Renal cortex interstitium (tissue), 11 donors: Measurements from ENCODE around the gene DTX3. TPM values are rescaled to one million over a fixed set of nuclear protein-coding genes. Genes with fewer than 3 reads are reported as not detected.
"Not testable (repeated sequence)": the region's sequence is repeated elsewhere in the genome, so short reads cannot be mapped to it uniquely, and the experiment has no call there.

Source experiments
- DNase-seq, 11 donors: peaks; one replicate each; pipeline ENCODE4 v3.0.0-alpha.2; 2013; ENCODE audit warnings: low read depth in 9 of 11, low spot score in 4 of 11; ENCODE audit errors: extremely low read depth in 1 of 11
- polyA plus RNA-seq, 3 donors: library from polyadenylated mRNA; unstranded; fragments of 120-200 nt; gene quantifications; one replicate each; pipeline ENCODE4 v1.2.1, GENCODE V29; 2013; ENCODE audit not compliant: insufficient read length in 3 of 3

The DTX3 gene
- polyA plus RNA-seq, 3 donors, result 54.5 to 74.5 (median 63.9) TPM

GRCh38 chr12:57614178-57614947 lies 9.7 kb downstream of the DTX3 start:
- no peak for DNase-seq

DNA sequence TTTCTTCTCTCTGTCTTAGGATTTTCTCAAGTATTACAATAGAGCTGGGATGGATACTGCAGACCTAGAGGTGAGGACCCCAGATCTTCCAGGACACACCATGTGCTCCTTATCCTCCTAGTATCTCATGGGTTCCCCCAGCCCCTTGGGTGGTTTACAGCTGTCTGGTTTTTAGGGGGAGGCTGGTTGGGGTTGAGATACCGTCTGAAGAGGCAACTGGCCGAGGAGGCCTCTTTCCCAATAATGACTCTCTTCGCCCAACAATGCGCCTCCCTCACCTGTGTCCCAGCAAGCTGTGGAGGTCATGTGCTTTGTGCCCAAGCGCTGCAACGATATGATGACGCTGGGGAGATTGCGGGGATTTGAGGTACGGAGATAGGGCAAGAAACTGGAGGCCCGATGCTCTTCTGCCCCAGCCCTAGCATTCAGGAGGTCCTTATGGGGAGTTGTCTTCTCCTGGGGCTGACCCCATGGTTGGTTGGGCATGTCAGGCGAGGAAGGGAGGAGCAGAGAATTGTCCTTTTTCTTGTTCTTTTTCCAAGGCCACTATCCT lies 10.4 kb downstream of the DTX3 start:
- DNase-seq, result no peak

DNA sequence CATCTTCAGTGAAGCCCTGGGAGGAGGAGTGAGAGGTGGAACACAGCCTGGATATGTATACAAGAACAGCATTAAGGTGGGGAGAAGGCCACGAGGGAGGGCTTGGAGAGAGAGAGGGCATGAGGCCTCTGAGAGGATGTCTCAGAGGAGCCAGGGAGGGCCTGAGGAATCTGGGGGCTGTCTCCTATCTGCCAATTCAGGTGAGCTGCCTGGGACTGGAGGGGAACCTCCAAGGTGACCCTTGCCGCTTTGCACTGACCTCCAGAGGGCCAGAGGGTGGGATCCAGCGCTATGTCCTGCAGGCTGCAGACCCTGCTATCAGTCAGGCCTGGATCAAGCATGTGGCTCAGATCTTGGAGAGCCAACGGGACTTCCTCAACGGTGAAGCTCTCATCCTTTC lies 11.0 kb downstream of the DTX3 start:
- DNase-seq, result no peak

DNA sequence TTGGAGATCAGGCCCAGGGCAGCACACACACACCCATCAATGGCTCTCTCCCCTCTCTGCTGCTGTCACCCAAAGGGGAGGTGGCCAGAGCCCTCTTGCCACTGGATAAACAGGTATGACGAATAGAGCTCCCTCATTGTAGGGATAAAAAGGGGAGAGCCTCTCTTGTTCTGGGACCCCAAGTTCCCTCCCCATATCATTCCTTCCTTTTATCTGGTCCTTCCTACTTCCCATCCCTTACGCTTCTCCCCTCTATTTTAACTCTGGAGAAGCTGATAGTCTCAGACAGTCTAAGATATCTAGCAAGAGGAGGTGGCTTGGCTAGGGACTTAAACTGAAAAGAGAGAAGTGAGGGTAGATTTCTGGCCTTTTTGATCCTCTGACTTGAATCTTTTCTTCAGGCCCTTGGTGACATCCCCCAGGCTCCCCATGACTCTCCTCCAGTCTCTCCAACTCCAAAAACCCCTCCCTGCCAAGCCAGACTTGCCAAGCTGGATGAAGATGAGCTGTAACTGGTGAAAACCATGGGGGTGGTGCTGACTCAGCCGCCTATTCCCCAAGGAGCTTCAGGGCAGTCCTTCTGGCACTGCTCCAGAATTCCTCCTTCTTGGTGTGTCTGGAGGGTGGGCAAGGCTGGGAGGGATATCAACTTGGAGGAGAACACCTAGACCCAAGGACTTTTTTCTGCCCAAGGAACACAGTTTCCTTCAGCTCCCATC lies 11.9 kb downstream of the DTX3 start:
- no peak for DNase-seq

GRCh38 chr12:57617942-57618341 lies 13.3 kb downstream of the DTX3 start:
- DNase-seq, result no peak

GRCh38 chr12:57618431-57618830 lies 13.8 kb downstream of the DTX3 start:
- not testable (repeated sequence) for DNase-seq

DNA sequence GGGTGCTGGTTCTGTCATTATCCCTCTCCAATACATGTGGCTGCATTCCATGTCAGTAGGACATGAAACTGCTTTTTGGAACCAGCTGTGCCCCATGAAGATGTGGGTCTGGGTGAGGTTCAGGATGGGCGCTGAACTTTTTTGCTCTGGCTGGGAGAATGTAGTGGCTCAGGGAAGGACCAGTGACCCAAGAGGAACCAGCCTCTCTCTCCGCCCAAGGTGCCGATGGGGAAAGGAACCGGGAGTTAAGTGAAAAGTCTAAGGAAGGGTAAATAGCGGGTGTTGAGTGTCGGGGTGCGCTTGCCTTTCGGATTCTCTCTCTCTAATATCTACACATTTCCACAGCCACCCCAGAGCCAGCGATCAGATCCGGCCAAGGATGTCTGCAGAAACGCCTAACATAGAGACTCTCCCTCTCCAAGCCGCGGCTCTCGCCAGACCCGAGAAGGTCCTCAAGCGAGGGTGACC lies 14.4 kb downstream of the DTX3 start:
- DNase-seq, result no peak

- DNase-seq, result no peak
Observed at GRCh38 chr12:57619434-57620244, 15.0 kb downstream of the DTX3 start.

DNA sequence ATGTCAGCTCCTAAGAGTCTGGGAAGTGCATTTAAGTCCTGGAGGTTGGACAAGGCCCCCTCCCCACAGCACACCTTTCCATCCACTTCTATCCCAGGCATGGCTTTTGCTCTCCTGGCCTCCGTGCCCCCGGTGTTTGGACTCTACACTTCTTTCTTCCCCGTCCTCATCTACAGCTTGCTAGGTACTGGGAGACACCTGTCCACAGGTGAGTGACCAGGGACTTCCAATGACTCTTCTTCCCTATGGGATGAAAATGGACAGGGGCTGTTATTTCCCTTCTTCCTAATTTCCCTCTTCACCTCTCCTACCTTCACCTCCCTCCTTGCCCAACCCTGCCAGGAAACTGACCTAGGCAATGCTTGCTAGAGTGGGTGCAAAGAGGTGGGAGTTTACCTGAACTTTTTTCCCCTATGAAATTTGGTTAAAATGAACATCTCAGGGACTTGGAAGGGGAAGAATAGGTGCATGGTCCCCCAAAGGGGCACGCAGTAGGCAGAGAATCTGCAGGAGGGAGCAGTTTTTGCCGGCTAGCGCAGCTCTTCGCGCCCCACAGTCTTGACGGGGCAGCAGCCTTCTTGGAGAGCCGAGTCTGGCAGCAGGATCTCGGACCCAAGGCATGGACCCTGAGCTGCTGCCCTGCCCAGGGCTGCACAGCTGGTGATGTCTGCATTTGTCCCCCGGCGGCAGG lies 15.8 kb downstream of the DTX3 start:
- no peak for DNase-seq

DNA sequence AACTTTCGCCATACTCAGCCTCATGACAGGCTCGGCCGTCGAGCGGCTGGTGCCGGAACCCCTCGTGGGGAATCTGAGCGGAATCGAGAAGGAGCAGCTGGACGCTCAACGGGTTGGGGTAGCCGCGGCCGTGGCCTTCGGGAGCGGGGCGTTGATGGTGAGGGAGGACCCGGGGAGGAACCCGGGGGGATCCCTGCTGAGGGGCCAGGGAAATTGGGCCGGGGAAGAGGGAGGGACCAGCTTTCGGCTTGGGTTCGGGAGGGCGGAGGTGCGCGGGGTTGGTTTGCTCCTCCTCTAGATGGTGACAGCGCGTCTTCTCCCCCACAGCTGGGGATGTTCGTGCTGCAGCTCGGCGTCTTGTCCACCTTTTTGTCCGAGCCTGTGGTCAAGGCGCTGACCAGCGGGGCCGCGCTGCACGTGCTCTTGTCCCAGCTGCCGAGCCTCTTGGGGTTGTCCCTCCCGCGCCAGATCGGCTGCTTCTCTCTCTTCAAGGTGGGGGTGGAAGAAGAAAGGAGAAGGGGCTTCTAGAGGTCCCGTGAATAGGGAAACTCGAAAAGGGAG lies 16.4 kb downstream of the DTX3 start:
- DNase-seq, result no peak

- no peak for DNase-seq
Observed at GRCh38 chr12:57621497-57622292, 17.1 kb downstream of the DTX3 start.

DNA sequence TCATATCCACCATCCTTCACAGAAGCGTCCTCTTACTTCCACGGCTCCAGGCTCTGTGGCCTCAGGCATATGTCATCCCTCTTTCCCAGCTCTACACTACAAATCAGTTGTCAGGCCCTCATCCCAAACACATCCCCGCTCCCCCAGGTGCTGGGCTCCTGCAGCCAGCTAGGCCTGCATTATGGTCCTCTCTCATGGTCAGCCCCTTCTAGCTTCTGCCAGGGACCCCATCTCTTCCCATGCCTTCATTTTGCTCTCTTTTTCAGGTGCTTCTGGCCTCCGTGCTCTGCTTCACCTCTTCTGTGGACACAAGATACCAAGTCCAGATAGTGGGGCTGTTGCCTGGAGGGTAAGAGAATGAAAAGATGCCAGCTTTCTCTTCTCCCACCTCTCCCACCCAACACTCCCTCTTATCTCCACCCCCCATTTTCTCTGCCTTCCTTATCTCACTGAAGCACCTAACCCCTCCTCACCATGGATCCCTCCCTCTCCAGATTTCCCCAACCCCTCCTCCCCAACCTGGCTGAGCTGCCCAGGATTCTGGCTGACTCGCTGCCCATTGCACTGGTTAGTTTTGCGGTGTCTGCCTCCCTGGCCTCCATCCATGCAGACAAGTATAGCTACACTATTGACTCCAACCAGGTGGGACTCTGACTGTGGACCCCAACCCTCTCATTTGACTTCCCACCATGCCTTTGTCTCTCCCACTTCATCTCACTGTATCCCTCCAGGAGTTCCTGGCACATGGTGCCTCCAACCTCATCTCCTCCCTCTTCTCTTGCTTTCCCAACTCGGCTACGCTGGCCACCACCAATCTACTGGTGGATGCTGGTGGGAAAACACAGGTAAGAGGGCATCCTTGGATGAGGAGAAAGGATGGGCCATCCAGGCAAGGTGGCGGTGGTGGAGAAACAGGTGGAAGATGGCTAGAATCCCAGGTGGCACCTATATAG lies 17.9 kb downstream of the DTX3 start:
- no peak for DNase-seq

DNA sequence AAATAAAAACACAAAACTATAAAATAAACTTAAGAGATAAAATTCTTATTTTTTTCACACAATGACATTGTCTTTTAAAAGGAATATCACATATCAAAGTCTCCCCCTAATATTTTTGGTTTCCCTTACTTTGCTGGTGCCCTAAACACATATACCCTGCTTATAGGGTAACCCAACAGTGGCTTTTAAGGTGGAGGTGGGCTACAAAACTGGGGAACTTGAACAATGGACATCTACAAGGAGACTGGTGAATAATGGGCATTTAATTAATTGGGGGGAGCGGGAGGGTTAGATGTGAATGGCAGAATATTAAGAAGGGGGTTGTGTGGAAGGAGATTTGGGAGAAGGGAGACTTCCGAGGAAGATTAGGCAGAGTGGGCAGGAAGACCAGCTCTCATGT lies 18.8 kb downstream of the DTX3 start:
- DNase-seq, result no peak

DNA sequence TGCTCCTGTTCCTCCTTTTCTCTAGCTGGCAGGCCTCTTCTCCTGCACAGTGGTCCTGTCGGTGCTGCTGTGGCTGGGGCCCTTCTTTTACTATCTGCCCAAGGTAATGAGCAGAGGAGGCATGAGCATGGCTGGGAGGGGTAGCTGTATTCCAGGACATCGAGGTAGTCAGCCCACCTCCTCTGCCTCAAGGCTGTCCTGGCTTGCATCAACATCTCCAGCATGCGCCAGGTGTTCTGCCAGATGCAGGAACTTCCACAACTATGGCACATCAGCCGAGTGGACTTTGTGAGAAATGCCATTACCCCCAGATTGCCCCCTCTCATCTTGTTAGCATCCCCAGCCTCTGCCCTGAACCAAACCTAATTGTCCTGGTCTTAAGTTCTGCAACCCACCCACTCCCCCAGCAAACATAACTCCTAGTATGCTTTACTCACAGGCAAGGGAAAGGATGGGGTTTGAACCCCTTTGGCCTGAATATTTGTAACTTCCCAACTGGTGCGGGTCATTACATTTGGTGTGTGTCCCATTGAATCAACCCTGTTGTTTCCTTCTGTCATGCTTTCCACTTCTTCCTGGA lies 19.3 kb downstream of the DTX3 start:
- no peak for DNase-seq

DNA sequence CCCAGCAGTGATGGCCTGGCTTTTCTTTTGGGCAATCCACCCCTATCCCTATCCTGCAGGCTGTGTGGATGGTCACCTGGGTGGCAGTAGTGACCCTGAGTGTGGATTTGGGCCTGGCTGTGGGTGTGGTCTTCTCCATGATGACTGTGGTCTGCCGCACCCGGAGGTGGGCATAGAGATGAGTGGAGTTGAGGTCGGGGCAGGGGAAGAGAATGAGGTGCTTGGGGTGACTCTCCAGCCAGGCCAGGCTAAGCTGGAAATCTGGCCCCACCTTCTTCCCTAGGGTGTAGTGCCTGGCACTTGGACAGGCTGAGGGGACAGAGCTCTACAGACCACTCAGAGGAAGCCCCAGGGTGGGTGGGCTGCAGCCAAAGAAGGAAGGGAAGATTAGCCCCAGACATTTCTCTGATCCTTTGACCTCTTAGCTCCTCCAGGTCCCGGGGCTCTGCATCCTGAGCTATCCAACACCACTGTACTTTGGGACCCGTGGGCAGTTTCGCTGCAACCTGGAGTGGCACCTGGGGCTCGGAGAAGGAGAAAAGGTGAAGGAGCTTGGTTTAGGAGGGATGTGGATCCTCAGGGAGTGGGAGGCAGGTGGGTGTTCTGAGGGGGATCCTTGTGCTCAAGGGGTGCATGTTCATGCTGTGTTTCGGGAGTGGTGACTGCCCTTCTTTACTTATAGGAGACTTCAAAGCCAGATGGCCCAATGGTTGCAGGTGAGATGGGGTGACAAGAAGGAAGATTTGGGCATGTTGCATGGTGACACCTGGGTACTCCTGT lies 20.0 kb downstream of the DTX3 start:
- DNase-seq, result no peak
